Natural killer cell treated with Interleukin-12 subunit alpha and Interleukin-12 subunit beta and Interleukin-15 and Interleukin-18, amount 100 ng/mL, for 72 hours (primary cell): ENCODE results near the gene SCRN2. TPM values are rescaled to one million over a fixed set of nuclear protein-coding genes. Genes with fewer than 3 reads are reported as not detected.

ENCODE experiments used
- ATAC-seq, 2 donors: fragments of 150-1000 bp; cut with Tn5 transposase in 1 of 2; sonication (Bioruptor Pico), chemical (Tn5 transposase) in 1 of 2; 2 replicates each; pipeline ENCODE4 v1.10.0; 2021
- DNase-seq: peaks from one replicate; pipeline ENCODE4 v3.0.0; 2022; ENCODE audit warnings: low spot score
- H3K27ac Mint-ChIP-seq, 2 donors: 1 replicate in 1 of 2; 2 replicates in 1 of 2; pipeline ENCODE4 v1.8.0; 2022; ENCODE audit warnings: mixed read lengths in 2 of 2, mild to moderate bottlenecking in 1 of 2, moderate library complexity in 1 of 2
- H3K27me3 Mint-ChIP-seq, 2 donors: 1 replicate in 1 of 2; 2 replicates in 1 of 2; pipeline ENCODE4 v1.8.0; 2022; ENCODE audit warnings: mixed read lengths in 2 of 2
- H3K36me3 Mint-ChIP-seq: one replicate; pipeline ENCODE4 v1.8.0; 2022; ENCODE audit warnings: mixed read lengths
- H3K4me1 Mint-ChIP-seq, 2 donors: 1 replicate in 1 of 2; 2 replicates in 1 of 2; pipeline ENCODE4 v1.8.0; 2022; ENCODE audit warnings: low read depth in 2 of 2, mixed read lengths in 2 of 2, mild to moderate bottlenecking in 1 of 2
- H3K4me3 Mint-ChIP-seq: one replicate; pipeline ENCODE4 v1.8.0; 2022; ENCODE audit warnings: mixed read lengths
- H3K9me3 Mint-ChIP-seq: 2 replicates; pipeline ENCODE4 v1.8.0; 2022; ENCODE audit warnings: mixed read lengths
- total RNA-seq, 2 donors: library from RNA; stranded (reverse); gene quantifications; one replicate each; pipeline ENCODE4 v1.2.3, GENCODE V29; 2022

SCRN2 gene
- total RNA-seq, 2 donors from 2014 or later = 18.1 to 23.5 TPM

- H3K4me1 Mint-ChIP-seq = peaks cover 45 to 47% of the 10 kb centered on the region in 2 donors
- peak within 1 kb of the TSS; percentile 88 to 91 for H3K27ac Mint-ChIP-seq
- peak within 1 kb of the TSS; percentile 97 for H3K4me3 Mint-ChIP-seq
- H3K36me3 Mint-ChIP-seq = no peaks in the 10 kb centered on the region
- peak; percentile 94 for DNase-seq
- no peaks in the 10 kb centered on the region for H3K27me3 Mint-ChIP-seq
- peak; percentile 85 to 89 for ATAC-seq
- H3K9me3 Mint-ChIP-seq = no peaks in the 10 kb centered on the region
Observed at GRCh38 chr17:47831003-47831933, 9.8 kb downstream of the SCRN2 start, which contains the start of the genes LRRC46 and MRPL10. Gene LRRC46, plus strand, starts transcription at chr17:47831670. Its CDS starts 320 bp downstream, at chr17:47831990. Gene MRPL10, minus strand, starts transcription at chr17:47831541. Its CDS starts 30 bp downstream, at chr17:47831511.

GRCh38 chr17:47830396-47831002 is 10.6 kb downstream of the SCRN2 start:
- Mint-ChIP-seq H3K27ac (peak overlapping the region; percentile 88 to 91), H3K27me3 (no peaks in the 10 kb centered on the region), H3K9me3 (no peaks in the 10 kb centered on the region), H3K4me3 (peak overlapping the region; percentile 97), H3K4me1 (peaks cover 45 to 47% of the 10 kb centered on the region in 2 donors), H3K36me3 (peaks cover 2% of the 10 kb centered on the region)
- ATAC-seq = peak in 1 of 2 donors; percentile 1
- DNase-seq = no peak

DNA sequence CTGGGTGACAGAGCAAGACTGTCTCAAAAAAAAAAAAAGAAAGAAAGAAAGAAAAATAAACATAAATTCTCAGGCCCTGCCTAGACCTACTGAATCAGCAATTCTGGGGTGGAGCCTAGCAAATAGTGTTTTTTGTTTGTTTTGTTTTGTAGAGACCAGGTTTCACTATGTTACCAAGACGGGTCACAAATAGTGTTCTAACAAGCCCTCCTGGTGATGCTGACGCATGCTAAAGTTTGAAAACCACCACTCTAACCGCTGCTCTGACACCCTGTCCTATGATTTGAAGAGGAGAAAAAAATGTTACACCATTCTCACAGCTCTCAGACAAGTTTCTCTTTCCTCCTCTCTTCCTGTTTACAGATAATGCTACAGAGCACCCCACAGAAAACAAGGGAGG is 11.2 kb downstream of the SCRN2 start:
- Mint-ChIP-seq H3K36me3 (peaks cover 7% of the 10 kb centered on the region), H3K4me1 (peaks cover 44 to 47% of the 10 kb centered on the region in 2 donors), H3K9me3 (no peaks in the 10 kb centered on the region), H3K27ac (peak overlapping the region; percentile 88 to 91), H3K27me3 (no peaks in the 10 kb centered on the region), H3K4me3 (peak overlapping the region; percentile 97)
- ATAC-seq = peak; percentile 90 to 93
- peak; percentile 85 for DNase-seq

DNA sequence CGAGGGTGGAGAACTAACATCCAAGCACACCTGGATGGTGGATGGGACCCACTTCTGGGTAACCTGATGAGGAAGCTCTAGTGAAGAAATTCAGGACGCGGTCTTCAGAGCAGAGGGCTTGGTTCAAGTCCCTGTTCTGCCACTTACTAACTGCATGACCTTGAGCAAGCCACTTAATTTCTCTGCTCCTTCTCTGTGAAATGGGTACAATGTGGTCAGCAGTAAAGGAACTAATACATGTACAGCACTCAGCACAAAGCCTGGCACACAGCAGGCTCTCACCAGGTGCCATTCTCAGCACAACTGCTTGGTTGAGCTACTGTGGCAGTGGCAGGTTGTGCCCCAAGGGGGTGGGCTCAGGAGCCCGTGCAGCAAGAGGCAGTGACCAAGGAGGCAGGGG is 17.6 kb downstream of the SCRN2 start:
- Mint-ChIP-seq H3K36me3 (peaks cover 7% of the 10 kb centered on the region), H3K27me3 (no peaks in the 10 kb centered on the region), H3K9me3 (no peaks in the 10 kb centered on the region), H3K27ac (no peak overlapping the region), H3K4me3 (no peak overlapping the region), H3K4me1 (peaks cover 15 to 27% of the 10 kb centered on the region in 2 donors)
- no peak for DNase-seq
- ATAC-seq = no peak

- H3K36me3 Mint-ChIP-seq = peaks cover 7% of the 10 kb centered on the region
Observed at GRCh38 chr17:47822785-47823184, 18.3 kb downstream of the SCRN2 start.

DNA sequence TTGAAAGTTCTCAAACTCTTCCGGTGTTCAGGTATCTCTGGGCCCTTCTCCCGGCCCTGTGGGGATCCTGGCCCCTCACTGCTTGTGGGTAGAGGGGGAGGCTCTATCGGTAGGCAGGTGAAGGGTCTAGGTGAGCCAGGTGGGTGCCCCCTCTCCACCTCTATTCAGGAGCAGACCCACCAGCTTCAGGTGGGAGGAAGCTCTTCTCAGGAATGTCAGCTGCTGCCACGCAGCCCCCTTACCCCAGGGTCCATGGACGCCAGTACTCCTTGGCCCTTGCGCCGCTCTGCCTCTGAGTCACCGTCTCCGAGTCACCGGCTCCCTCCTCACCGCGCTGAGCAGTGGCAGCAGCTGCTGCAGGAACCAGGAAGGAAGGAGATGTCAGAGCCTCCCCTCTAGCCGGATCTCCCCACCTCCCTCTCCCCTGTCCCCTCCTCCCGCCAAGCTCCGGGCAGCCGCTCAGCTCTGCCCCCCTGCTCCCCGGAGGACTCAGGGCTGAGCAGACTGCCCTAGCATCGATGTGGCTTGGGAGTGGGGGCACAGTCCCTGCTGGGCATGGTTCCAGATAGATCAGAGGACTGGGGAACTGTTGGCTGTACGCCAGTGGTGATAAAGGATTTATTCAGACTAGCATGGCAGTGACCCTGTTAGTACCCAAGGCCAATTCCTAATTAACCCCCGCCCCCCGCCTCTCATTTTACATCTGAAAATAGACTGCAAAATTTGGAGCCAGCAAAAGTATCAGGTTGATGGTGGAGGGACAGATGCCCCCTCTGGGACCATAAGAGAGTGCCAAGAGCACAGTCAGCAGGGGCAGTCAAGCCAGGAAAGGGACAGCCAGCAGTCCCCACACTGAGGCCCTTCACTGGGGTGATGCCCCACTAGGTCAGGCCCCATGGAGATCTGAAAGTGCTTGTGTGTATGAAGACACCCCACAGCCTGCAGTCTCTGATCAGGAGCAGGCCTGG is 19.4 kb downstream of the SCRN2 start, which contains the start of gene OSBPL7:
OSBPL7 (minus strand) TSS at position 371 of the 968 bp plus-strand sequence. CDS start 1,516 bp downstream, outside the sequence.
- H3K4me3 Mint-ChIP-seq = peak within 1 kb of the TSS; percentile 90
- peak within 1 kb of the TSS; percentile 83 to 93 for H3K27ac Mint-ChIP-seq
- H3K9me3 Mint-ChIP-seq = no peaks in the 10 kb centered on the region
- peaks cover 10 to 24% of the 10 kb centered on the region in 2 donors for H3K4me1 Mint-ChIP-seq
- no peaks in the 10 kb centered on the region for H3K27me3 Mint-ChIP-seq
- peaks cover 7% of the 10 kb centered on the region for H3K36me3 Mint-ChIP-seq
- ATAC-seq (peak; percentile 95 to 97), DNase-seq (peak; percentile 83)

More at GRCh38 chr17:47822785-47823184, 18.3 kb downstream of the SCRN2 start:
- peak overlapping the region; percentile 90 for H3K4me3 Mint-ChIP-seq
- peaks cover 10 to 24% of the 10 kb centered on the region in 2 donors for H3K4me1 Mint-ChIP-seq
- no peaks in the 10 kb centered on the region for H3K27me3 Mint-ChIP-seq
- DNase-seq = no peak
- H3K27ac Mint-ChIP-seq = peak overlapping the region; percentile 83 to 93
- H3K9me3 Mint-ChIP-seq = no peaks in the 10 kb centered on the region
- no peak for ATAC-seq

DNA sequence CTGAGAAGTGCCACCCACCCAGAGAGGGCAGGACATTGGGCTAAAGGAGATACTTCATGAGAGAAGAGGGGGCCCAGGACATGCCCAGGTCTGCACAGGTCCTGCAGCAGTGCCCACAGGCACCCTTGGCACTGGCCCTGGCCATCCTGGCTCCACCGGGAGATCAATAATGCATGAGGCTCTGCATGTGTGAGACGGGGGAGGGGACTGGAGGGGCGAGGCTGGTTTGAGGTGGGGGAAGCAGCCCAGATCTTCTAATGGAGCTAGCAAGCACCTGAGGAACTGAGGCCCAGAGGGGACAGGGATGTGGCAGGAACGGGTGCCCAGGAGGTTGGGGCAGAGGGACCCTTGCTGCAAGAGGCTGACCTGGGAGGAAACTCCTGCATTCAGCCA is 20.0 kb downstream of the SCRN2 start:
- H3K36me3 Mint-ChIP-seq = peaks cover 7% of the 10 kb centered on the region
- no peaks in the 10 kb centered on the region for H3K9me3 Mint-ChIP-seq
- no peaks in the 10 kb centered on the region for H3K27me3 Mint-ChIP-seq
- H3K27ac Mint-ChIP-seq = peak overlapping the region; percentile 83 to 93
- H3K4me3 Mint-ChIP-seq = peak overlapping the region; percentile 90
- peaks cover 10 to 21% of the 10 kb centered on the region in 2 donors for H3K4me1 Mint-ChIP-seq
- DNase-seq (no peak), ATAC-seq (no peak)

- H3K27ac Mint-ChIP-seq = peak overlapping the region; percentile 83 to 93
- H3K36me3 Mint-ChIP-seq = peaks cover 2% of the 10 kb centered on the region
- ATAC-seq = no peak
- peaks cover 10 to 18% of the 10 kb centered on the region in 2 donors for H3K4me1 Mint-ChIP-seq
- H3K27me3 Mint-ChIP-seq = no peaks in the 10 kb centered on the region
- H3K9me3 Mint-ChIP-seq = no peaks in the 10 kb centered on the region
- peak overlapping the region; percentile 90 for H3K4me3 Mint-ChIP-seq
- peak; percentile 37 for DNase-seq
Observed at GRCh38 chr17:47820033-47820789, 20.9 kb downstream of the SCRN2 start.

- no peak for ATAC-seq
- no peaks in the 10 kb centered on the region for H3K36me3 Mint-ChIP-seq
- DNase-seq = peak; percentile 35
- no peak overlapping the region for H3K4me3 Mint-ChIP-seq
- H3K4me1 Mint-ChIP-seq = peaks cover 10 to 17% of the 10 kb centered on the region in 2 donors
- no peaks in the 10 kb centered on the region for H3K27me3 Mint-ChIP-seq
- no peaks in the 10 kb centered on the region for H3K9me3 Mint-ChIP-seq
- no peak overlapping the region for H3K27ac Mint-ChIP-seq
Observed at GRCh38 chr17:47819475-47819874, 21.6 kb downstream of the SCRN2 start.

- Mint-ChIP-seq H3K36me3 (no peaks in the 10 kb centered on the region), H3K27me3 (no peaks in the 10 kb centered on the region), H3K27ac (no peak overlapping the region), H3K4me1 (peaks cover 10 to 17% of the 10 kb centered on the region in 2 donors), H3K9me3 (no peaks in the 10 kb centered on the region), H3K4me3 (no peak overlapping the region)
- no peak for ATAC-seq
- peak; percentile 55 for DNase-seq
Observed at GRCh38 chr17:47818002-47818695, 22.9 kb downstream of the SCRN2 start.

DNA sequence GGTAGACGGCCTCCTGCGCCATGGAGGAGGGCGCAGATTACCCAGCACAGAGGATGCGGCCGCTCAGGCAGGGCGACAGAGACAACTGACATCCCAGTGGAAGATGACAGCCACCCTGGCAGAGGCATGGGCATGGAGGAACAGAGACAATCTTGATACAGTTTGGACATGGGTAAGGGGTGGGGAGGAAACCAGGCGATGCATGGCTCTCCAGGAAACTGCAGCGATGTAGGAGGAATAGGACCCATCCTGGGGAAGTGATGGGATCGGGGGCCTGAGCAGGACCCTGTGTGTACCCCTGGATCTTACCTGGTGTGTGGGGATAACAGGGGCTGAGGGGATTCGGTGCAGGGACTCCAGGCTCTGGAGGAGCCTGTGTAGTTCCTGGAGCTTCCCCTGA is 24.1 kb downstream of the SCRN2 start:
- Mint-ChIP-seq H3K36me3 (no peaks in the 10 kb centered on the region), H3K4me1 (peaks cover 19 to 24% of the 10 kb centered on the region in 2 donors), H3K9me3 (no peaks in the 10 kb centered on the region), H3K27ac (no peak overlapping the region), H3K4me3 (no peak overlapping the region), H3K27me3 (no peaks in the 10 kb centered on the region)
- ATAC-seq (no peak), DNase-seq (peak; percentile 31)
